Measurements from ENCODE around the gene PRH2. TPM values are rescaled to one million over a fixed set of nuclear protein-coding genes. Genes with fewer than 3 reads are reported as not detected.
A peak's percentile ranks its signal among the peaks of the same experiment; 100 is the strongest.

The PRH2 gene
- total RNA-seq, 1 donor from 2014 or later, result not detected

- no peak for ATAC-seq
These were observed 38.4 kb downstream of the PRH2 start for GRCh38 chr12:10967409-10967808.

GRCh38 chr12:10968765-10969456 is 39.9 kb downstream of the PRH2 start:
- no peak overlapping the region for H3K4me3 ChIP-seq
- no peak overlapping the region for H3K27ac ChIP-seq
- no peaks in the 10 kb centered on the region for H3K36me3 ChIP-seq
- no peak for TF ChIP-seq CTCF (IDR thresholded peaks at IDR 0.05)
- peak; percentile 50 to 55 for ATAC-seq
- peaks cover 4% of the 10 kb centered on the region for H3K4me1 ChIP-seq
- intact Hi-C loops (cut with DNase I), result no loop called here
- no peaks in the 10 kb centered on the region for H3K27me3 ChIP-seq (ENCODE audit: low read depth)
- peak; percentile 44 for DNase-seq
- no peaks in the 10 kb centered on the region for H3K9me3 ChIP-seq

More at GRCh38 chr12:10967409-10967808, 38.4 kb downstream of the PRH2 start:
- Histone ChIP-seq H3K9me3 (no peaks in the 10 kb centered on the region), H3K27me3 (ENCODE audit: low read depth) (no peaks in the 10 kb centered on the region), H3K36me3 (no peaks in the 10 kb centered on the region), H3K4me3 (no peak overlapping the region), H3K27ac (no peak overlapping the region), H3K4me1 (peaks cover 4% of the 10 kb centered on the region)
- intact Hi-C loops (cut with DNase I), result no loop called here
- no peak for DNase-seq
- TF ChIP-seq CTCF (IDR thresholded peaks at IDR 0.05), result no peak

- no peaks in the 10 kb centered on the region for H3K36me3 ChIP-seq
- DNase-seq (no peak), ATAC-seq (no peak)
- intact Hi-C loops (cut with DNase I), result no loop called here
- no peak for TF ChIP-seq CTCF (IDR thresholded peaks at IDR 0.05)
- no peaks in the 10 kb centered on the region for H3K9me3 ChIP-seq
- H3K27ac ChIP-seq, result no peak overlapping the region
- no peaks in the 10 kb centered on the region for H3K27me3 ChIP-seq (ENCODE audit: low read depth)
- H3K4me3 ChIP-seq, result no peak overlapping the region
- H3K4me1 ChIP-seq, result no peaks in the 10 kb centered on the region
These were observed 45.9 kb downstream of the PRH2 start for GRCh38 chr12:10974965-10975364.

- H3K36me3 ChIP-seq, result no peaks in the 10 kb centered on the region
- DNase-seq (no peak), ATAC-seq (no peak)
- no peaks in the 10 kb centered on the region for H3K9me3 ChIP-seq
- H3K4me1 ChIP-seq, result no peaks in the 10 kb centered on the region
- no peaks in the 10 kb centered on the region for H3K27me3 ChIP-seq (ENCODE audit: low read depth)
- TF ChIP-seq CTCF (IDR thresholded peaks at IDR 0.05), result no peak
- intact Hi-C loops (cut with DNase I), result no loop called here
- H3K27ac ChIP-seq, result no peak overlapping the region
- H3K4me3 ChIP-seq, result no peak overlapping the region
These were observed 53.2 kb downstream of the PRH2 start for GRCh38 chr12:10982244-10982643.

Other genes with a start within 250 kb of the PRH2 start
- 278 TPM for gene YBX3, start 205.9 kb upstream of the PRH2 start, total RNA-seq
- not detected for gene TAS2R7, start 126.6 kb upstream of the PRH2 start, total RNA-seq
- not detected for gene TAS2R8, start 122.0 kb upstream of the PRH2 start, total RNA-seq
- not detected for gene TAS2R9, start 119.1 kb upstream of the PRH2 start, total RNA-seq
- gene TAS2R10, start 102.9 kb upstream of the PRH2 start, total RNA-seq, result 0.35 TPM
- 1.7 TPM for gene PRR4, start 79.8 kb upstream of the PRH2 start, total RNA-seq
- gene PRH1, start 45.0 kb upstream of the PRH2 start, total RNA-seq, result 13.9 TPM
- 0.92 TPM for gene TAS2R13, start 19.7 kb upstream of the PRH2 start, total RNA-seq
- 1.2 TPM for gene TAS2R14, start 10.0 kb downstream of the PRH2 start, total RNA-seq
- 0.50 TPM for gene TAS2R50, start 57.7 kb downstream of the PRH2 start, total RNA-seq
- 1.3 TPM for gene TAS2R20, start 69.1 kb downstream of the PRH2 start, total RNA-seq
- gene TAS2R19, start 93.4 kb downstream of the PRH2 start, total RNA-seq, result 2.8 TPM
- gene TAS2R31, start 102.2 kb downstream of the PRH2 start, total RNA-seq, result 1.9 TPM
- 1.7 TPM for gene TAS2R46, start 133.1 kb downstream of the PRH2 start, total RNA-seq
- not detected for gene TAS2R43, start 163.1 kb downstream of the PRH2 start, total RNA-seq
- gene TAS2R30, start 205.4 kb downstream of the PRH2 start, total RNA-seq, result 3.9 TPM
- gene SMIM10L1, start 242.0 kb downstream of the PRH2 start, total RNA-seq, result 8.4 TPM

Measured in lower lobe of right lung (tissue), 2 donors.